HG02973 (cell line): ENCODE data around the gene TSPAN18.
A peak's percentile ranks its signal among the peaks of the same experiment; 100 is the strongest.

ENCODE experiments used
- ATAC-seq: cut with Tn5 transposase; IDR thresholded peaks from one replicate; pipeline ENCODE4 v1.9.1; 2021; ENCODE audit warnings: moderate library complexity; ENCODE audit not compliant: unreplicated experiment

The TSPAN18 gene

DNA sequence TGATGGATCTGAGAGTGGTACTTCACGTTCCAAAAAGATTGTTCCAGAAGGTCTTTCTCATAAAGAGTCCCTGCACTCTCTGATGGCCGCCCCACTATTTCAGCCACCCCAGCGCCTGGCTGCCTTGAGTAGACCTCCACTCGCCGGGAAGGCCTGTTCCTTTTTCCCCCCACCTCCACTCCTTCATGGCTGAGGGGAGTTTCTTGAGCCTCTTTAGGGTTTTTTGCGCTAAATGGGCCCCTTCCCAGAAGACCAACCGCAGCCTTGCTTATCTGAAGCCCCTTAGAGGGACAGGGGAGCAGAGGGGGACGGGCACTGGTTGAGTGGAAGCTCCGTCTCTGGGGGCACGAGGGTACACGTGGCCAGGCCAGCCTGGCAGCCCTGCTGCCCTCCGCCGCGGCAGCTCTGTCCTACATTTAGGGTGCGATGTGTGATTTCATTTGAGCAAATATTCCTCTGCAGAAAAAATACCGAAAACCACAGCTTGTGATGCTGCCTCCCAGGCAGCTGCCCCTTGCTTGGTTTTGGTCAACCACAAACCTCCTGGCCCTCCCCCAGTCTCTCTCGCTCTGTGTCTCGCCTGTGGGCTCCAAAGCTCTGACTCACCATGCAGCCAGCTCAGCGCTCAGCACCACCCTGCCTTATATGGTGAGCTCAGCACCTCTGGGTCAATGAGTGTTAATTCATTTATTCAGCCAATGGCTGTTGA lies 135.2 kb downstream of the TSPAN18 start:
- ATAC-seq = peak; percentile 98

DNA sequence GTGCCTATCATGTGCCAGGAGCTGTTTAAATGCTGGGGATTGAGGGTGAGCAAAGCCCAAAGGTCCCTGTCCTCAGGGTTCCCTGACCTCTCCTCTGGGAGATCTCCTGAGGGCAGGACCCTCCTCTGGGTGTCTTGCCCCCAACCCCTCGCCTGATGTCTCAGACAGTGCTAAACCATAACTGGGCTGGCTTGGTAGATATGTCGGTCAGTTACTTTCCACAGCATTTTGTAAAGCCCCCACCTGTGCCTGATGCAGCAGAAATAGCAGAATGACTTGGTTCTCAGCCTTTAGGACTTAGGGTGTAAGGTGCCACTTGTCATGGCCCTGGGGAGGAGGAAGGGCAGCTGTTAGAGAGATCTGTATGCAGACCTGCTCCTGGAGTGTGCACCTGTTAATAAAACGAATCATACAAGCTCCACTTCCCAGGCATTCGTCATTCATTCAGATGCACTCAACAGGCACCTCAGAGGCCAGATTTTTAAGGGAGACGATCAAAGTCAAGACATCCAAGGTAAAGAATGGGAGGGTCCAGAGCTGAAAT lies 135.9 kb downstream of the TSPAN18 start:
- ATAC-seq = no peak

DNA sequence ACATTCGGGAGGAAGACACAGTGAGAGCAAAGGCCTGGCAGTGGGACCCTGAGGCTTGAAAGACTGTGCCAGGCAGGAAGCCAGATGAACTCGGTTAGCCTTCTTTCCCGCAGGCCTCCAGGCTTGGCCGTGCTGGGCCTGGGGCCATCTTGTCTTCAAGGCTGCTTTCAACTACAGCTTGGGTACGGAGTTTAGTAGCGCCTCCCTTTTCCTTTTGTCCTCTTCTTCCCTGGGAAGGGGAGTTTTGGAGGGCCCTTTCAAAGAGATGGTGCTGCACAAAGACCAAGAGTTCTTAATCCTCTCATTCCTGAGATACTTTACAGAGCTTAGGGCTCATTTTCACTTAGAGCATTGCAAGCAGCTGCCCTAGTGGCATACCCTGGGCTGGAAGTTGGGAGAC lies 136.5 kb downstream of the TSPAN18 start:
- ATAC-seq = no peak

DNA sequence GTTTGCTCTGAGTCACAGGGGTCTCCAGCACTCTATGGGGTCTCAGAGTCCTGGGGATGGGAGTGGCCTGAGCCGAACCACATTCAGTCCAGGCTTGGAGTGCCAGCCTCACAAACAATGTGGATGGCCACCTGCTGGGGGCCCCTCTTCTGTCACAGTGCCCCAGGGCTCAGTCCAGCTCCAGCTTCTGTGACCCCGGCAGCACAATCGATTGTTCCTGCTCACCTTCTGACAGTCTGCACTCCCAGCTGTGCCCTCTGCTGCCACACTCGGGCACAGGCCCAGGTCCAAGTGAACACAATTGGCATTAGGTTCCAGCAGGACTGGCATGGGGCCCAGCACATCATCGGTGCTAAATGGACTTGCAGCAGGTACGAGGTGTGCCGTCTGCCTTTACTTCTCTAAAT lies 139.1 kb downstream of the TSPAN18 start:
- ATAC-seq = no peak

DNA sequence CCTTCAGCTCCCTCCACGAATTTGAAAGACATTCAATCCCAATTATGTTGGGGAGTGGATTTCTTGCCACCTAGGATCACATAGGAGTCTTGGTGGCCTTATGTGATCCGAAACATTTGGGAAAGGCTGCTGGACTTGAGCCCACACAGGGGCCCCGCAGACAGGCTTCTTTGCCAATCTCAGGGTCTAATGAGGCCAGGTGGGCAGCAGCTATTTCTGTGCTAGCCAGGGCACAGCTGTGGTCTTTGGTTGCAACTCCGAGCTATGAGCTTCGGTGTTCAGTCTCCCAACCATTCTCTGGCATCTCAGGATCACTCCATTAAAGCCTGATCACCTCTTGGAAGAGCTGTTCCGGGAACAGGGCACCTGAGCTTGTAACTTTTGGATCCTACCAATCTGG lies 139.5 kb downstream of the TSPAN18 start:
- ATAC-seq = no peak

DNA sequence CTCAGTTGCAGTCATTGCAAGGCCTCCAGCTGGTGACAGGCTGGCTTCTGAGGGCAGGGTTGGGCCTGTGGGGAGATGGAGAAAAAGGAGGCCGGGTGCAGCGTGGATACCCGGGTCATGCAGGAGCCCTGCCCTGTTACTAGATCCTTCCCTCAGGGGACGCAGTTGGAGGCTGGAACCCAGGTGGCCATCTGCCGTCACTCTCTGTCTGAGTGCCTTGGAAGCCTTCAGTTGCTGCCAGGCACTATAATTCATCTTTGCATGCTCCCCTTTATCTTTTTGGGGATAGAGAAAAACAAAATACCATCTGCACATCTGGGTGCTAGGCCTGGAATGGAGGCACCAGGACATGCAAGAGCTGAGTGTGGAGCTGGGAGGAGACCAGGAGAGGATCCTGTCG lies 141.3 kb downstream of the TSPAN18 start:
- ATAC-seq = no peak

DNA sequence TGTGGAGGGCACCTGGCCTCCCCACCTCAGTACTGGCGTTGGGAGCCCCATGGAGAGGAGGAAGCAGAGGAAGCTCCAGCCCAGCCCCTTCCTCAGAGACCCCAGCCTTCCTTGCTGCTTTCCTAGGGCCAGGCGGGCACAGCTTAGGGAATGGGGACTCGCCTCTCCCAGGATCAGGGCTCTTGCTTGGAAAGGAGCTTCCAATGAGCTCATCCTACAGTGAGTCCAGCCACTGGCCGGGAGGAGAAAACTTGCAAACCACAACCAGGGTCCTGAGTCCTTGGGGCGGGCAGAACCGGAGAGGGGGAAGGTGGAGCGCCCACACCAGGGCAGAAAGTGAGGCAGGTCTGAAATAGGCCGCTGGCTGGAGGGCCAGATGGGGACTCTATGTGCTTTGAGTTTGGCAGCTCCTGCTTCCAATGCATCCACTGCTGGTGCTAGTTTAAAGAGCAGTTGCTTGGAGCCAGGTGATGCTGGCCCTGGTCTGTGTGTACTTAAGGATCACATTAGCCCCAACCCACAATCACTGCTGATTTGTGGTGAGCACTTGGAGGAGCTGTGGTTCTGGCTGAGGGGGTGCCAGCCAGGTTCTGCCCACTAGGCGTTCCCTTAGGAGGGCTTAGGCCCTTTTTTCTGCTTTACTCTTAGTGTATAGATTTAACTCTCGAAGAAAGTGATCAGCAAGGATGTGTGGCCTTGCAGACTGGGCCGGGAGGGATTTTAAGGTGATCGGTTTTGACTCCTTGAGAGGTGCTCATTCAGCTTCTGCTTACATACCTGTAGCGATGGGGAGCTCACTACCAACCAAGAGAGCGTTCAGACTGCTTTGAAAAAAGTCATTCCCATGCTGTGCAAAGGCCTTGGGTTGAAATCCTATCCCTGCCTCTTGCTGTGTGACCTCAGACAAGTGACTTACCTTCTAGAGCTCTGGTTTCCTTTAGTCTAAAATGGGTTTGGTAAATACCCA lies 142.0 kb downstream of the TSPAN18 start:
- no peak for ATAC-seq

DNA sequence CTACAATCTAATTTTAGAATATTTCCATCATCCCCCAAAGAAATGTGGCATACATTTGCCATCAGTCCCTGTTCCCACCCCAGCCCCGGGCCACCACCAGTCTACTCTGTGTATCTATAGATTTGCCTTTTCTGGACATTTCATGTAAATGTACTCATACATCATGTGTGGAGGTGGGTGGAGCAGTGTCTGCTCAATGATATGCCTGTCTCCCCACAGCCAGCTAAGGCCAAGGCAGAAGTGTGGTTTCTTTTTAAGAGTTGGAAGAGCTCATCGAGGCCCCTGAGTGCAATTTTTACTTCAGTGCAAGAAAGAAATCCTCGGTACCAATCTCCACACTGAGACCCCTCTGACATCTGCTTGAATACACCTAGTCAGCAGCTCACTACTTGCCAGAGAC lies 143.4 kb downstream of the TSPAN18 start:
- ATAC-seq = no peak

DNA sequence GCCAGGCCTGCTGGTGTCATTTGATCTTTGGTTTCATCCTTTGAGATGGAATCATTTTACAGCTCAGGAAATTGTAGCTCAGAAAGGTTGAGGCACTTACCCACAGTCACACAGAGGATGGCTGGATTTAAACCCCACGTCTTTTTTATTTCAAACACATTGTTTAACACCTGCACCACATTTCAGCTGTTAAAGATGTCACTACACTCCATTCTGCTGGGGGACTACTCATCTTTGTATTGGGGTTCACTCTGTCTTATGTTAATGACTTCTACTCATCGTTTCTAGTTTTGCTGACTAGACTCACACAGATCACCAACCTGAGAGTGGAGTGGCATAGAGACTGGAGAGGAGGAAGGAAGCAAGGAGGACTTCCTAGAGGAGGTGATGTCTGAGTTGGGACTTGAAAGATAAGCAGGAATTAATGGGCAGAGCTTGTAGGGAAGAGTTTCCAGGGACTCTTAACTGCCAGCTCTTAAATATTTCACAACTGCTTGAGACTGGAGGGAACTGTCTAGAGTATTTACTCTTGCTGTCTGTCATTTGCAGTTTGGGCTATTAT lies 143.9 kb downstream of the TSPAN18 start:
- ATAC-seq = no peak

DNA sequence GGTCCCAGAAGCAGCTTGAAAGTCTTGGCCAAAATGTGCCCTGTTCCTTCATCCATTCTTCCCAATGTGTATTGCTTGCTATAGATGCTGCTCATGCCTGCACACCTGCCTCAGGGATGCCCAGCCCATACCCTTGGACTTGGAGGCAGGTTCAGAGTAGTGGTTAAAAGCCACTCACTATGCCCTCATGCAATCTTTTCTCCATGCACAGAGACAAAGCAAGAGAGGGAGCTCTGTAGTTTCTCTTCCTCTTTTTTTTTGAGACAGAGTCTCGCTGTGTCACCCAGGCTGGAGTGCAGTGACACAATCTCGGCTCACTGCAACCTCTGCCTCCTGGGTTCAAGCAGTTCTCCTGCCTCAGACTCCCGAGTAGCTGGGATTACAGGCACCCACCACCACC lies 144.9 kb downstream of the TSPAN18 start:
- ATAC-seq = peak; percentile 76

DNA sequence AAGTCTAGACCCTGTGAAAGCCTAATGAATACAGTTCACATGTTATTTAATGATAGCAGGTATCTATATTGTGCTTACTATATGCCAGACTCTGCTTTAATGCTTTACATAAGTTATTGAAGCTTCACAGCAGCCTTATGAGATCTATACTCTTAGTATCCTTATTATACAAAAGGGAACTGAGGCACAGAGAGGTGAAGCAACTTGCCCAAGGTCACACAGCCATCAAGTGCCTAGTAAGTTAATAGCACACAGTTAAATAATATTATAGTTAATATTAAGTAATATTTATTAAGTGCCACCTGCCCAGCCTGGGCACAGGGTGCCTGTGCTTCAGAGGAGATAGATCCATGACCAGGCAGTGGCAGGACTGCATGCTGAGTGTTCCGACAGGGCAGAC lies 145.8 kb downstream of the TSPAN18 start:
- no peak for ATAC-seq

DNA sequence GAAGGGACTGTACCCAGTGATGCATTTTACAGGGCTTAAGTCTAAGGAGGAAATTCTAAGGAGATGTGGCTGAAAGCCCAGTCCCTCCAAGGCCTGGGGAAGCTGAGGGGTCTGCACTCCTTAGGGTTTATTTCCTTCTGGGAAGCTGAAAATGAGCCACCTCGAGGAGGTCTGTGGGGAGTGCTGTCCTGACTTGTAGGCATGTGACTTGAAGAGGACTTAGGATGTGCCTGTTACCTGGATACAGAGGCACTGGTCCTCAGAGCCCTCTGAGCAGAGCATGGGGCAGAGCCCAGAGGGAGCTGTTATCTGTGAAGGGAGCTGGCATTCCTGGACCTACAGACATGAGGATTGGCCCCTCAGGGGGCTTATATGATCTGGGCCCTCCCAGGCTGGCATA lies 146.8 kb downstream of the TSPAN18 start:
- no peak for ATAC-seq

DNA sequence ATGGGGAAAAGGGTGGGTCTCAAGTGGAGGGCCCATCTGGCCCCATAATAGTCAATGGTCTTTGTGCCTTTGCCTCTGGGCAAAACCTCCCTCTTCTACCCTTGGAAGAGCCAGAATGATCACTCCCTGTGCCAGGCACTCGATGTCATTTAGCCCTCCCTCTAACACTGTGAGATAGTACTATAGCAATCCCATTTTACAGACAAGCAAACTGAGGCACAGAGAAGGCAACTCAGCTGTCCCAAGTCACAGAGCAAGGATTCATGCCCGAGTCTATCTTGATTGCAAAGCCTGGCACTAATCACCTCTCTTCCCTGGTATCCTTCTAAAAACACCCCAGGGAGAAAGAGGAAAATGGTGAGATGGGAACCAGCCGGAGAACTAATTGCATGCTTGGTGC lies 147.5 kb downstream of the TSPAN18 start:
- no peak for ATAC-seq

DNA sequence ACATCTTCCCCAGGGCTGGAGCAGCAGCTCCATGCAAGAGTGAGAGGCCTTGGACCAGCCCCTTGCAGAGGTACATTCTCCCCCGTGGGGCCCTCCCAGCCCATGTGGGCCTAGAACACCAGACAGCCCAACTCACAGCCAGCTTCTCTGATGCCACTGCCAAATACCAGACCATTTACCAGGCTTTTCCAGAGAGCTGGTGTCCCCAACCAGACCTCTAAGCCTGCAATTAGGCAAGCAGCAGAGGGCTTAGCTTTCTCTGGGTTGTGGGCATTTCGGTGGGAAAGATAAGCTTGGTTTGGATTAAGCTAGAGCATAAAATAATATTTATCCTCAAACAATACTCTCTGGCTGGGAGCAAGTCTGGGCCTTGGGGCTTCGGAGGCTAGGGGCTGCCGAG lies 148.3 kb downstream of the TSPAN18 start:
- ATAC-seq = no peak

DNA sequence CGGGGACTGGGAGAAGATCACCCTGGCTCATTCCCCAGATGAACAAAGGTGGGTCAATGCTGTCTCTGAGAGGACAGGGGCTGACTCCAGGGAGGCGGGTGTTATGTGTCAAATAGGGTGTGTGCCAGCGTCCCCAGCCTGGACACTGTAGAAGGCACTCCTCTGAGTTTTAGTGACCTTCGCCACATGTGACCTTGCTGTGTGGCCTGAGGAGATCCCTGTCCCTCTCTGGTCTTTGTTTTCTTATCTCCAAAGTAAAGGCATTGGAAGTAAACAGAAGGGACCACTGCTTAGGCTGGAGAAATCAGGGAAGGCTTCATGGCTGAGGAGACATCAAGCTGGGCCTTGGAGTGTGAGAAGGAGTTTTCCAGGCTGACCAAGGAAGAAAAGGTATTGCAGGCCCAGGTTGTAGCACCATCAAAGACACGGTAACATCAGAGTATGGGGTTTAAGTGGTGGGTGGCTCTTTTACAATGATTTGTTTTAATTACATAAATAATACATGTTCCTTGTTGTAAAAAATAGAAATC lies 149.5 kb downstream of the TSPAN18 start:
- ATAC-seq = no peak

DNA sequence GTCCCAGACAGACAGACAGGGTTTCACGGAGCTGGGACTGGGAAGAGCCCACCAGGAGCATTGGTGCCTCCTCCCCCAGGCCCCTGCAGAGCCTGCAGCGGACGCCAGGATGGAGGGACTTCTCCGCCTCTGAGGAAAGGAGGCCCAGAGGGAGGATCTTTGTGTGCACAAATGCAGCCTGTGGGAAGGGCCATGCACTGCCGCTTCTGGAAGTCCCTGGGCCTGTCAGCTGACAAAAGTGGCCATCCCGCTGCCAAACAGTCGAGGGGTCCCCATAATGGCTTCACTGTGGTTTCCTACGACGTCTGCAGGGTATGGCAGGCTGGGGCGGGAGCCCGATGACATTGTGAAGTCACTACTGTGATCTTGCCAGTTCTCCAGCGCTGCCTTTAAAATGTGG lies 150.1 kb downstream of the TSPAN18 start:
- ATAC-seq = no peak

DNA sequence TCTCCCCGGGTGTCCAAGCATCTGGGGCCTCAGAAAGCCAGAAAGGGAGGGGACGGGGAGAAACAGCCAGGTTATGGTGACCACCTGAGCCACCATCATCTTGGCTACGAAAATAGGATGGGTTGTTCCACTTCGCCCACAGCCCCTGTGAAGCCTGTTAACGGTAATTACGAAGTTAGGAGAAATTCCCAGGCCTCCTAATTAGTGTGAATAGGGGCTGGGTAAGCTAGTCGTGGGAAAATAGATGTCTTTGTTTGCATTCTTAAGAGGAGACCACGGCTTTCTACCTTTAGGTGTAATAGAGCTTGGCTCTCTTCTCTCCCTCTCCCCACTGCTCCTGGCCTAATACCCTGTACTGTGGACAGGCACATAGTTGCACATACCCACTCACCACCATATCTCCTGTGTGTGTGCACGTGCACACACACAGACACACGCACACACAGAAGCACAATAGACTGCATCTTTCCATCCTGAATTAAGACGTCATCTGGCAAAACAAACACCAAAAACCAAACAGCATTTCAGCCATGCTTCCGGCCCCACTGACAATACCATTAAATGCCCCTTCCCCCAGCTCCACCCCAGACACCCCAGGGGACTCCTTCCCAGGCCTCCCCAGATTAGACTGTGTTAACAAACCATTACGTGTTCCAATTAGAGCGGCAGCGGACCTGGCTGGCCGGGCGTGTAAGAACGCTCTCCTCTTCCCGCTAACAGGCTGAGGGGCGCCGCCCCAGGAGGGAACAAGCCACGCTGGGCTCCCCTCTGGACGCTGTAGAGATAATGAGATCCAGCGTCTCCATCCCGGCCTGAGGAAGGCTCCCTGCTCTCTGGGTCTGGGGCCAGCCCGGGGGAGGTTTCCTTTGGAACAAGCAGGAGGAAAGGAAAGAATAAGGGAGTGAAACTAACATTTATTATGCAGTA lies 151.1 kb downstream of the TSPAN18 start:
- no peak for ATAC-seq

DNA sequence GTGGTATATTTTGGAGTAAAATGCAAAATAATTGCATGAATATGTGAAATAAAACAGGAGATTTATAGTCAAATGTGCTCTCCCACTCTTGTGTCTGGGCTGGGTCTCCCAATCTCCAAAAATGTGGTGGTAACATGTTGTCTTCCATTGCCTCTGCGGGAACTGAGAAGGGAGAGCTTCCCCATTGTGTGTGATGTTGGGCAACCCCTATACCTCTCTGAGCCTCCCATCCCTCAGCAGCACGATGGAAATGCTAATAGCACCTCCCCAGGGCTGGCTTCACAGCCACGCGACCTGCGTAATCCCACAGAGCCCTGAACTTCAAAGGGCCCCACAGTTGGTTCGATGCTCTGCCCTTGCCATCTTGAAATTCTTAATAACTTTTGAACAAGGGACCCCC lies 151.9 kb downstream of the TSPAN18 start:
- no peak for ATAC-seq

DNA sequence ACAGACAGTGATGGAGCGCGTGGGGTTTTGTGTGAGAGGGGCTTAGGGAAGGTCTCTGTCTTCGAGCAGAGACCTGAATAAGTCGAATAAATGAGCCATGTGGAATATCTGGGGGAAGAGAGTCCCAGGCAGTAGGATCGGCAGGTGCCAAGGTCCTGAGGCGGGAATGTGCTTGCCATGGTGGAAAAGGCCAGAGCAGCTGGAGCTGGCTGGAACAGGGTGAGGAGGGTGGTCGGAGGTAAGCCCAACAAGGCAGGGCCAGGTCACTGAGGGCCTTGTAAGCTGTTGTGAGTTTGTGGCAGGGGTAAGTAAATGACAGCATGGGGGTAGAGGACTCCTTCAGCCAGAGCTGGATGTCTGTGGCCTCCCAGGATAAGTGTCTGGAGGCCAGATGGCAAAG lies 152.7 kb downstream of the TSPAN18 start:
- ATAC-seq = no peak

DNA sequence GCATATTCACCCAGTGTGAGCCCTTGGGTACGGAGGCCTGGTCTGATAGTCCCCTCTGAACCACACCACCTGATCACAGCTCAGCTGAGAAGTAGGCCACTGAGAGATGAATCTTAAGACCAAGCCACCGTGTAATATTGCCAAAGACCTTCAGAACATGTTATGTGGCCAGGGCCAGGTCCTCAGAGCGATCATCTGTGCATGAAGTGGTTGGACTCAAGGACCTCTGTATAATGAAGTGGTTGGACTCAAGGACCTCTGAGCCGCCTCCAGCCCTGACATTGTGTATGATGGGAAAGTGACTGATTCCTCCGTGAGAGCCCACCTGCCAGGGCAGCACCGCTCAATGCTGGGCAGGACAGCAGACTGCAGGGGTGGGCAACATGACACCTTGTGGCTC lies 153.7 kb downstream of the TSPAN18 start:
- ATAC-seq = no peak
